SK-N-DZ (cell line): ENCODE data around the gene FMNL1. TPM values are rescaled to one million over a fixed set of nuclear protein-coding genes. Genes with fewer than 3 reads are reported as not detected.
A peak's percentile ranks its signal among the peaks of the same experiment; 100 is the strongest.
"Not testable (repeated sequence)": the region's sequence is repeated elsewhere in the genome, so short reads cannot be mapped to it uniquely, and the experiment has no call there.

Experiments used
- DNase-seq: peaks from one replicate; pipeline ENCODE4 v3.0.0-alpha.2; 2015; ENCODE audit warnings: low spot score
- polyA plus RNA-seq, 2 experiments: library from polyadenylated mRNA; depleted of rRNA; stranded (reverse); fragments of >200 nt; gene quantifications; 2 replicates each; pipeline ENCODE4 v1.2.3, GENCODE V29; 2014

Gene FMNL1
- 1.7 and 1.9 TPM in 2 replicates for polyA plus RNA-seq (2014; cell fraction: cytosol; rRNA removed)
- polyA plus RNA-seq (2014; cell fraction: nucleus; rRNA removed): 3.2 and 6.7 TPM in 2 replicates

DNA sequence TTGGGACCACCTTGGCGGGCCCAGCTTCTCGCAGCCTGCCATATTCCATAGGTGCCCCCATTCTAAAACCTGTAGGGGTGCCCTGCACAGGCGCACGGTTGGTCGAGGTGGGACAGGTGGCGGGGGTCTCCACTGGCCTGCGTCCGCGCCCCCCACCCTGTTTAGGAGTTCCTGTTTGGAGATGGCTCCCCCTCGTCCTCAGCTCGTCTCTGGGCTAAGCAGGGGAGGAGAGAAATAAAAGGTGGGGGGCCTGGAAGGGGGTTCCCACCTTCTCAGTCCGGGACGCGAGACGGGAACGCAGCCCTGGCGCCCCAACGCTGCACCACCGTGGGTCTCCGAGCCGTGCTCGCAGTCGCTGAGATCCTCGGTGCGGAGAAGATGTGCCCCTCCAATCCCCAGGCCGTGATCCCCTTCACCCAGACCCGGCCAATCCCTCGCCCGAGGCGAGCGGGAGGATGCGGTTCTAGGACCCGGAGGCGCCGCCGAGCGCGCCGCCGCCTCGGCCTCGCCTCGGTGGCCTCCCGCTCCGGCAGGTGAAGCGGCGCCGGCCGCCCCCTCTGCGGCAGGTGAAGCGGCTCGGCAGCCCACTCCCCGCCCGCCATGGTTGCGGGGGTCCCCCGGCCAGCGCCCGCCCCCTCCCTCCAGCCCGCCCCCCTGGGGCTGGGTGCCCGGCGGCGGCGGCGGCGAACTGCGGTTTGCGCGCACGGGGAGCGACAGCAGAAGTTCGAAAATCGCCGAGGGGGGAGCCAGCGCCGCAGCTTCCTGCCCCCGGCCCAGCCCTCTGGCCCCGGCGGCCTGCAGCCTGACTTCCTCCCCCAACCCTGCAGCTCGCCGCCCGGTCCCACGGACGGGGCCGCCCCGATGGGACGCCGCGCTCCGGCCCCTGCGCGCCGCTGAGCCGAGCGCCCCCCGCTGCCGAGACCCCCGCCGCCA lies at the start of gene FMNL1:
Gene FMNL1, plus strand, starts transcription at position 805 of the 933 bp plus-strand sequence. CDS start 240 bp downstream, outside the sequence.
- no peak for DNase-seq

DNA sequence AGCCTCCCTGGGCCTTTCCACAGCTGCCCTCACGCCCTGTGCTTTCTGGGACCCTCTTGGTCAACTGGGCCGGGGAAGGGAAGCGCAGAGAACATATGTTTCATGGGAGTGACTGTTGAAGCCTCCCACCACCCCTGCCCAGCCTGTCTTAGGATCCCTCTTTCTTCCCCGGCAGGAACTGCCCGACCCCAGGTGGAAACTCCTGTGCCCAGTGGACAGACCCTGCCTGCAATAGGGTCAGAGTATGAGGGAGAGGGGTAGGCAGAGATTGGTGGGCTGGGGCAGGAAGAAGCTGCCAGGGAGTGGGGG lies 49.5 kb upstream of the FMNL1 start:
- no peak for DNase-seq

GRCh38 chr17:45172541-45173286 lies 49.0 kb upstream of the FMNL1 start:
- DNase-seq: peak; percentile 60

GRCh38 chr17:45175759-45176115 lies 45.9 kb upstream of the FMNL1 start:
- no peak for DNase-seq

DNA sequence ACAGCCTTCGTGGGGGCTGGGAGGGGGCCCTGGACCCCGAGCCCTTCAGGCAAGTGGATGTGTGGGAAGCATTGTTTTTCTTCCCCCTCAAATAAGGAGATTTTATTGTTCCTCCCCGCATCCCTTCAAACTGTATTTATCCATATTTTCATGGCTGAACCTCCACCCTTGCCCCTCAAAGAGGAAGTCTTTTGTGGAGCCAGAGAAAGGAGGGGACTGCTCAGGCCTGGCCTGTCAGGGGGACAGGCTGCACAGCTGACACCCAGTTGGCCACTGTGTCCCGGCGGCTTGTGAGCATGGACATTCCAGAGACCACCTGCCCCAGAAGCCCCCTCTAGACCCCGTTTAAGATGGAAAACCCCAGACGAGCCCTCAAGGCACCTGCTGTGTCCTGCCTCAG lies 44.1 kb upstream of the FMNL1 start:
- DNase-seq: no peak

DNA sequence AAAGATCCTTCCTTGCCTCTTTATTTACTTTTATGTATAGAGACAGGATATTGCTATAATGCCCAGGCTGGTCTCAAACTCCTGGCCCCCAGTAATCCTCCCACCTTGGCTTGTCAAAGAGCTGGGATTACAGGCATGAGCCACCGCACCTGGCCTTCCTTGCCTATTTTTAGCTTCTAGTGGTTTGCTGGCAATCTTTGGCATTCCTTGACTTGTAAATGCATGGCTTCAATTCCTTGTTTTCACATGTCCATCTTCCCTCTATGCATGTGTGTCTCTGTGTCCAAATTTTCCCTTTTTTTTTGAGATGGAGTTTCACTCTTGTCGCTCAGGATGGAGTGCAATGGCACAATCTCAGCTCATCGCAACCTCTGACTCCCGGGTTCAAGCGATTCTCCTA lies 37.5 kb upstream of the FMNL1 start:
- DNase-seq: no peak

DNA sequence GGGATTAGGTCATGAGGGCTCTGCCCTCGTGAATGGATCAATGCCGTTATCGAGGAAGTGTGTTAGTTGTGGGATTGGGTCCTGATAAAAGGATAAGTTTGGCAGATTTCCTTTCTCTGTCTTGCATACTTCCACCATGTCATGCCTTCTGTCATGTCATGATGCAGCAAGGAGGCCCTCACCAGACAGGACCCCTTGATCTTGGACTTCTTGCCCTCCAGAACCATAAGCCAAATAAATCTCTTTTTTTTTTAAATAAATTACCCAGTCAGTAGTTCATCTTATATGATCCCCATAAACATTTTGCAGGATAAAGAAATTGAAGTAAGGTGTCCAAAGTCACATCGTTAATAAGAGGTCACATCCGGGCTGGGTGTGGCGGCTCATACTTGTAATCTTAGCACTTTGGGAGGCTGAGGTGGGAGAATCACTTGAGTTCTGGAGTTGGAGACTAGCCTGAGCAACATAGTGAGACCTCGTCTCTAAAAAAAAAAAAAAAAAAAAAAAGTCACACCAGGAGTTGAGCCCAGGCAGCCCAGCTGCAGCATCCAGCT lies 34.8 kb upstream of the FMNL1 start:
- no peak for DNase-seq

DNA sequence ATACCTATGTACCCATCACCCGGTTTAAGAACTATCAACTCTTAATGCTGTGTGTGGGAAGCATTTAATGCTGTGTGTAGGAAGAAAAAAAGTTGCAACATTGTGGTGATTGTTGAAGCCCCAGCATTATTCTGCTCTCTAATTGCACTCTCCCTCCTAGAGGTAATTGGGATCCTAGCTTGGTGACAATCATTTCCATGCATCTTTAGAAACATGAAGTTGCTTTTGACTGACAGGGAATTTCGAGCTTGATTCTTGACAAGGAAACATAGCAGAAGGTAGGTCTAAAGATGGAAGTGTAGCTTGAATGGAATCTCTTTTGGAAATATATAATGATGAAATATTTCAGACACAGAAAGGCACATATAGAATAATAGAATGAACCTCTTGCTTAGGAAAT lies 32.7 kb upstream of the FMNL1 start:
- DNase-seq: no peak

DNA sequence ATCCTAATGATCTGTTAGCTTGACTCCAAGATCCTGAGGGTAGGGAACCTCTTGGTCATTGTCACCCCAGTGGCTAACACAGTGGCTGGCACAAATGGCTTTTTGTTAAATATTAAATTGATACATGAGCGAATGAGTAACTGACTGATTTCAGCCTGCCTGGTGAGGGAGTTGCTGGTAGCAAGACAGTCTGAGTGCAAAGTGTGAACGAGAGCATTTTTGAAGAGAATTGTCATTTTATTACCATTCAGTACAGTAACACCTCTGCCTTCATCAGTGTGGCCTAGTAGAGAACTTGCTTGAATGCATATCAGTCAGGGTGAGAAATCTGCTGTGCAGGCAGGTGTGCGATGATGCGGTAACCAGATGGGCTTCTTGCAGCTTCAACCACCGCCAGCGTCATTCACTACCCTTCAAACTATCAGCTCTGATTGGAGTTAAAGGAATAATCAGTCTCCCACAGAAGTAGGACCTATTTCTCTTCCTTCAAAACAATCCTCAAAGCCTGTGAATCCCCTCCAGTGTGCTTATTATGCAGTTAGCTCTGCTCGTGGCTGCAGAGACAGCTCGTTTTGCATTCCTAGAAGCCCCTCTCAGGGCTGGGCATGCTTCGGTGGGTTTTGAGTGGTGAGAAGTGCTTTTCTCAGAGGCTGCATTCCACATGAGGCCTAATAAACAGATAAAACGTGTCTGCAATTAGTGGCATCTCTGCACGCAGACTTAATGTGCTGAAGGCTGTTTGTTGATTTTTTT lies 31.0 kb upstream of the FMNL1 start:
- DNase-seq: no peak

GRCh38 chr17:45195424-45195823 lies 26.3 kb upstream of the FMNL1 start:
- no peak for DNase-seq

DNA sequence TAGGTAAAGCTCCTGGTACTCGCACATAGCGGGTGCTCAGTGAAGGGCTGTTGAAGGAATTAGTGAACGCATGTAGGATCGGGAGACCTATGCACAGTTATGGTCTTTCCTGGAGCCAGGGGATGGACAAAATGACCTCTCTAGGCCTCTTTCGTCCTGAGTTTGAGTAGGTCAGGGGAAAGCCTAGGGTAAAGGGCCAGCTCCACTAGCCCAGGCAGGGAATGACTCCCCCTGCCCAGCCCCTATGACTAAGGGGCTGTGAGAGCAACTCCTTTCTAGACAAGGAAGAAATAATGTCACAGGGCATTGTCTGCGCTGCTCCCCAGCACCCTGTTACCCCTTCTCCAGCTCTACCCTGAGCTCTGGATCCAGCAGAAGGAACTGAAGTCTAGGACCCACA lies 24.6 kb upstream of the FMNL1 start:
- no peak for DNase-seq

DNA sequence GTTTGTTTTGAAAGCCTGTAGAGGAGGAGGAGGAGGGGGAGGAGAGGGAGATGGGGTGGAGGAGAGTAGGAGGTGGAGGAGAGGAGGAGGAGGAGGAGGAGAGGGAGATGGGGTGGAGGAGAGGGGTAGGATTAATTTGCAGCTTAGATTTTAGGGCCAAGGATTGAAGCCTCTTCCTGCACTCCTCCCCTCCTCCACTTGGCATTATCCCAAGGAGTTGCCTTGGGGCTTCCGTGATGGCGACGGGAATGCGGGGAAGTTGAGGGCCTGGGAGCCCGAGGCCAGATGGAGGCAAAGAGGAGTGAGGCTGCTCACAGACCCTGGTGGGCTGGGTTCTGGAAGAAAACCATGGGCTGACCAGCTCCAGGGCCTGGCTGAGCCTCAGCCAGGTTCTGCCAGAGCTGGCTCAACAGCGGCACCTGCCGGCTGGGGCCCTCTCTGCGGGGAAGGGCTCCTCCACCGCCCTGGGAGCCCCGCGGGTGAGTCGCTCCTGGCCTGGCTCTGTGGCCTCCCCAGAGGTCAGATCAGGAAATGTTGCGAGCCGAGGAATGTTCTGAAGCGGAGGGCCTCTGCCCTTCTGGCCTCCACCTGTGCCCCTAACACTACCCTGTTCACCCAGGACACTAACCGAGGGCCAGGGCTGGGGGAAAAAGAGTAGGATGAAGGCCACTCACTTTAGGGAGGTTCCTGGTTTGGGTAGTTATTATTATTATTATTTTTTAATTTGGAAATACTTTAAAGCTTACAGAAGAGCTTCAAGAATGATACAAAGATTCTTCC lies 23.9 kb upstream of the FMNL1 start:
- DNase-seq: peak; percentile 89

GRCh38 chr17:45200701-45201100 lies 21.0 kb upstream of the FMNL1 start:
- no peak for DNase-seq

DNA sequence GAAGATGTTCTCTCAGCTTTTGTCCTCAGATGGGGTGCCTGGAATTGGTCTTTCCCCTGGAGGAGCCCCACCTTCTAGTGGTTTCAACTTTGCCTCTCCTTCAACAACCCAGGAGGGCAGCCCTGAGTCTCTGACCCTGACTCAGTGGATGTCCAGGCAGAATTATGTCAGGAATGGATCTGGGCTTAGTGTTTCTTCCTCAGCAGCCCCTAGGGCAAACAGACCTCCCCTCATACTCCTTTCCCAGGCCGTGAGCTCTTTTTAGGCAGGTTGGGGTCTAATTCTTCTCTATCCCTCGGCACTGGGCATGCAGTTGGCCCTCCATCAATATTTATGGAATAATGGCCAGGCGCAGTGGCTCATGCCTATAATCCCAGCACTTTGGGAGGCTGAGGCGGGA lies 20.2 kb upstream of the FMNL1 start:
- no peak for DNase-seq

GRCh38 chr17:45201880-45202279 lies 19.8 kb upstream of the FMNL1 start:
- not testable (repeated sequence) for DNase-seq

- peak; percentile 87 for DNase-seq
These were observed 2.6 kb upstream of the FMNL1 start for GRCh38 chr17:45218895-45219661.

DNA sequence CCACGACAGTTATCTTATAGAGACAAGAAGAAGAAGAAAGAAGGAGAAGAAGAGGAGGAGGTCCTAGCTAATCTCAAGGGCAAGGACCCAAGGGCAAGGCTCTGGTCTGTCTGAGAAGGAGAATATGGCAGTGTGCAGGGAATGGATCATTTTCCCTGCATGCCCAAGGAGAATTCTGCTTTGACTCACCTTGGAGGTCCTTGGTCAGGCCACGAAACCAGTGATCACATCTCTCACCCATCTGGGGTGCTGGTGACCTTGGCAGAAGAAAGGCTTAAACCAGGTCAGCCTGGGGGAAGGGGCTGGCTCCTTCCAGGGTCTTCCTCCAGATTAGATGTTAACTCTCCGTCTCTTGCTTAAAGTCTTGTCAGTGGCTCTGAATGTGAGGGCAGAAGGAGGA lies 1.6 kb upstream of the FMNL1 start:
- no peak for DNase-seq

GRCh38 chr17:45222014-45222288 lies 266 bp downstream of the FMNL1 start:
- DNase-seq: no peak

DNA sequence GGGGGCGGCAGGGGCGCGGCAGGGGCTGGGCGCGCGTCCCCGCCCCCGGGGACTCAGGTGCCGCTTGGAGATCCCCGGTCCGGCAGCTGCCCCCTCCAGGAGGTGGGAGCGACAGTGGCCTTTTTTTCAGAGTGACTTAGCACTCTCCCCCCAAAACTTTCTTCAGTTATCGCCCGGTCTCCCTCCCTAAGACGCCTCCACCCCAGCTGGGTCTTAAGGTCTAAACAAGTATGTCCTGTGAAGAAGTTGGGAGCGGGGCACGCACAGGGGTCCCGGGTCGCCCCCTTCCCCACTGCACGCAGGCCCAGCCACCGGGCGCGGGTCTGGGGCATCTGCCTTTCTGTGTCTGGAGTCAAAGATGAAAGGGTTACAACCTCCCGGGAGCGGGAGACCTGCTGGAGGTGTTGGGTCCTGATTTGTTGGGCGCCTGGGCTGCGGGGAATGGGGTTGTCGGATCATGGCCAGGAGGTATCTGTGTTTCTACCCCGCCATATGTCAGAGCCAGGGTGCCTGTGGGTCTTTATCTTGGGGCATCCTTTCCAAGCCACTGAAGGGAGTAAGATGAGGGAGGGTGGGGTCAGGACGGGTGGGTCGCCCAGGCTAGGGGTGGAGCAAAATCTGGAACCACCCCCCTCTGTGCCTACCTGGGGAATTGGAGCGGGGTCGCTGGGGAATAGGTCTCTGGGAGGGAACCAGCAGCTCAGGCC lies 757 bp downstream of the FMNL1 start:
- DNase-seq: no peak
